Mesodermal cell (in vitro differentiated cells): ENCODE data around the gene LGR6.

Experiments
- H3K27ac ChIP-seq: 2 replicates; pipeline ENCODE4 v1.7.0; 2013; ENCODE audit warnings: mild to moderate bottlenecking, low read depth, low read length, moderate library complexity; ENCODE audit not compliant: severe bottlenecking
- H3K36me3 ChIP-seq: 2 replicates; pipeline ENCODE4 v1.7.1; 2013; ENCODE audit warnings: mild to moderate bottlenecking, low read length, moderate library complexity; ENCODE audit not compliant: control insufficient read depth, insufficient read depth
- H3K4me1 ChIP-seq: one replicate; pipeline ENCODE4 v1.7.1; 2013; ENCODE audit warnings: mild to moderate bottlenecking, low read length; ENCODE audit not compliant: insufficient read depth, control insufficient read depth, poor library complexity, severe bottlenecking
- H3K4me3 ChIP-seq: 2 replicates; pipeline ENCODE4 v1.7.0; 2013; ENCODE audit warnings: low read length, control low read depth, mild to moderate bottlenecking; ENCODE audit not compliant: insufficient read depth, poor library complexity, severe bottlenecking; ENCODE audit errors: extremely low read depth
- H3K9me3 ChIP-seq: 2 replicates; pipeline ENCODE4 v1.7.1; 2013; ENCODE audit warnings: mild to moderate bottlenecking, low read length, moderate library complexity; ENCODE audit not compliant: control insufficient read depth
- WGBS, 2 experiments: methylation state at CpG; one replicate each; pipeline ENCODE4 v1.1.5; 2013; ENCODE audit warnings: missing lambda C conversion rate in 2 of 2; ENCODE audit not compliant: insufficient coverage in 2 of 2; 5-methylcytosine and 5-hydroxymethylcytosine counted together

The LGR6 gene

GRCh38 chr1:202151045-202151444 lies 42.6 kb upstream of the LGR6 start:
- 80 to 86% methylated on average over 1 to 2 of the region's 2 CpGs for WGBS, 2 experiments
- Histone ChIP-seq H3K36me3 (no peaks in the 10 kb centered on the region), H3K27ac (no peak overlapping the region), H3K4me3 (no peak overlapping the region), H3K9me3 (no peaks in the 10 kb centered on the region), H3K4me1 (peaks cover 3% of the 10 kb centered on the region)

- Histone ChIP-seq H3K4me3 (no peak overlapping the region), H3K27ac (no peak overlapping the region), H3K9me3 (no peaks in the 10 kb centered on the region), H3K36me3 (no peaks in the 10 kb centered on the region), H3K4me1 (peaks cover 6% of the 10 kb centered on the region)
- WGBS, 2 experiments: 92 to 93% methylated on average over 9 to 10 of the region's 10 CpGs
Observed at GRCh38 chr1:202152399-202152798, 41.2 kb upstream of the LGR6 start.

- no peaks in the 10 kb centered on the region for H3K36me3 ChIP-seq
- H3K4me1 ChIP-seq: peaks cover 6% of the 10 kb centered on the region
- no peak overlapping the region for H3K27ac ChIP-seq
- 88 to 94% methylated on average over 4 of the region's 4 CpGs for WGBS, 2 experiments
- no peaks in the 10 kb centered on the region for H3K9me3 ChIP-seq
- H3K4me3 ChIP-seq: no peak overlapping the region
Observed at GRCh38 chr1:202153284-202153683, 40.3 kb upstream of the LGR6 start.

- Histone ChIP-seq H3K4me1 (peaks cover 7% of the 10 kb centered on the region), H3K36me3 (no peaks in the 10 kb centered on the region), H3K4me3 (no peak overlapping the region), H3K9me3 (no peaks in the 10 kb centered on the region), H3K27ac (no peak overlapping the region)
- WGBS, 2 experiments: 94 to 100% methylated on average over 6 to 7 of the region's 10 CpGs
Observed at GRCh38 chr1:202154148-202154765, 39.3 kb upstream of the LGR6 start.

GRCh38 chr1:202154766-202155477 lies 38.7 kb upstream of the LGR6 start:
- no peaks in the 10 kb centered on the region for H3K36me3 ChIP-seq
- H3K4me3 ChIP-seq: no peak overlapping the region
- H3K9me3 ChIP-seq: no peaks in the 10 kb centered on the region
- 34 to 38% methylated on average over 7 to 9 of the region's 11 CpGs for WGBS, 2 experiments
- peaks cover 14% of the 10 kb centered on the region for H3K4me1 ChIP-seq
- no peak overlapping the region for H3K27ac ChIP-seq

GRCh38 chr1:202155478-202156021 lies 38.0 kb upstream of the LGR6 start:
- Histone ChIP-seq H3K27ac (no peak overlapping the region), H3K4me3 (no peak overlapping the region), H3K4me1 (peaks cover 16% of the 10 kb centered on the region), H3K9me3 (no peaks in the 10 kb centered on the region), H3K36me3 (no peaks in the 10 kb centered on the region)
- 89 to 97% methylated on average over 5 to 7 of the region's 8 CpGs for WGBS, 2 experiments

GRCh38 chr1:202156590-202156989 lies 37.0 kb upstream of the LGR6 start:
- Histone ChIP-seq H3K4me1 (peaks cover 25% of the 10 kb centered on the region), H3K9me3 (no peaks in the 10 kb centered on the region), H3K36me3 (no peaks in the 10 kb centered on the region), H3K4me3 (no peak overlapping the region), H3K27ac (no peak overlapping the region)
- 66 to 71% methylated on average over 2 to 7 of the region's 8 CpGs for WGBS, 2 experiments

- 96 to 99% methylated on average over 9 to 10 of the region's 10 CpGs for WGBS, 2 experiments
- Histone ChIP-seq H3K36me3 (no peaks in the 10 kb centered on the region), H3K9me3 (no peaks in the 10 kb centered on the region), H3K4me3 (no peak overlapping the region), H3K4me1 (peaks cover 34% of the 10 kb centered on the region), H3K27ac (no peak overlapping the region)
Observed at GRCh38 chr1:202157945-202158344, 35.7 kb upstream of the LGR6 start.

- 95 to 97% methylated on average over 7 to 9 of the region's 10 CpGs for WGBS, 2 experiments
- H3K36me3 ChIP-seq: no peaks in the 10 kb centered on the region
- H3K4me1 ChIP-seq: peaks cover 40% of the 10 kb centered on the region
- no peak overlapping the region for H3K4me3 ChIP-seq
- H3K27ac ChIP-seq: no peak overlapping the region
- no peaks in the 10 kb centered on the region for H3K9me3 ChIP-seq
Observed at GRCh38 chr1:202158810-202159533, 34.6 kb upstream of the LGR6 start.

GRCh38 chr1:202159534-202160371 lies 33.8 kb upstream of the LGR6 start:
- peaks cover 43% of the 10 kb centered on the region for H3K4me1 ChIP-seq
- no peaks in the 10 kb centered on the region for H3K9me3 ChIP-seq
- H3K4me3 ChIP-seq: no peak overlapping the region
- H3K27ac ChIP-seq: no peak overlapping the region
- no peaks in the 10 kb centered on the region for H3K36me3 ChIP-seq
- WGBS, 2 experiments: 94 to 96% methylated on average over 9 to 12 of the region's 16 CpGs
